Measurements from ENCODE around the gene CYB561D2. TPM values are rescaled to one million over a fixed set of nuclear protein-coding genes. Genes with fewer than 3 reads are reported as not detected.

CYB561D2 gene
- total and polyA plus RNA-seq, 3 donors from 2014 or later: 16.0 to 21.1 (median 18.9) TPM

DNA sequence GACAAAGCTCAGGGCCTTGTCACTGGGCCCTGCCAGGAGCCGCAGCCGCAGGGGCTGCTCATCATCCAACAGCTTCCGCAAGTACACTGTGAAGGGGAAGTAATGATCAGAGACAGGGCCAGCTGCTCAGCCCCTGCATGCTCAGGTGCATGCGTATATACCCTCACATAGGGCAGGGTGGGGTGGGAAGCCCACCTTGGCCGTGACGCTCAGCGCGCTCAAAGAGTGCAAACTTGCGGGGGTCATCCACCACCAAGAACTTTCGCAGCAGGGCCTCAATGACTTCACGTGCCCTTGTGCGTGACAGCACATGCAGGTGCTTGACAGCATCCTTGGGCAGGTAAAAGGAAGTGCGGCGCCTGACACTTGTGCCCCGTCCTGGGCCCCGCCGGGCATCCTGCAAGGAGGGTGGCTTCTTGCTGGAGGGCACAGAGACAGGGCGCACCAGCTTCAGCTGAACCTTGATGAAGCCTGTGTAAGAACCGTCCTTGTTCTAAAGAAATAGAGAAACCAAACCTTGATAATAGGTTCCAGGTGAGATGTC is 19.2 kb upstream of the CYB561D2 start:
- DNase-seq: no peak
- WGBS, 2 donors: 94 to 96% methylated on average over 15 to 19 of the region's 19 CpGs
- H3K36me3 ChIP-seq (ENCODE audit: low read depth, missing control alignments): no peaks in the 10 kb centered on the region
- no peaks in the 10 kb centered on the region for H3K9me3 ChIP-seq
- peaks cover 42% of the 10 kb centered on the region for H3K4me1 ChIP-seq
- H3K27me3 ChIP-seq: no peaks in the 10 kb centered on the region
- intact Hi-C loops (cut with DNase I; ENCODE audit: low total_unique reads): no loop called here
- H3K4me3 ChIP-seq: no peak overlapping the region
- TF ChIP-seq, protein P1, sequence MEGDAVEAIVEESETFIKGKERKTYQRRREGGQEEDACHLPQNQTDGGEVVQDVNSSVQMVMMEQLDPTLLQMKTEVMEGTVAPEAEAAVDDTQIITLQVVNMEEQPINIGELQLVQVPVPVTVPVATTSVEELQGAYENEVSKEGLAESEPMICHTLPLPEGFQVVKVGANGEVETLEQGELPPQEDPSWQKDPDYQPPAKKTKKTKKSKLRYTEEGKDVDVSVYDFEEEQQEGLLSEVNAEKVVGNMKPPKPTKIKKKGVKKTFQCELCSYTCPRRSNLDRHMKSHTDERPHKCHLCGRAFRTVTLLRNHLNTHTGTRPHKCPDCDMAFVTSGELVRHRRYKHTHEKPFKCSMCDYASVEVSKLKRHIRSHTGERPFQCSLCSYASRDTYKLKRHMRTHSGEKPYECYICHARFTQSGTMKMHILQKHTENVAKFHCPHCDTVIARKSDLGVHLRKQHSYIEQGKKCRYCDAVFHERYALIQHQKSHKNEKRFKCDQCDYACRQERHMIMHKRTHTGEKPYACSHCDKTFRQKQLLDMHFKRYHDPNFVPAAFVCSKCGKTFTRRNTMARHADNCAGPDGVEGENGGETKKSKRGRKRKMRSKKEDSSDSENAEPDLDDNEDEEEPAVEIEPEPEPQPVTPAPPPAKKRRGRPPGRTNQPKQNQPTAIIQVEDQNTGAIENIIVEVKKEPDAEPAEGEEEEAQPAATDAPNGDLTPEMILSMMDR (IDR thresholded peaks at IDR 0.05): no peak
- no peak for TF ChIP-seq POLR2A (IDR thresholded peaks at IDR 0.05)
- H3K27ac ChIP-seq: no peak overlapping the region

GRCh38 chr3:50333744-50334328 is 16.8 kb upstream of the CYB561D2 start:
- Histone ChIP-seq H3K27ac (peak overlapping the region in 1 of 2 donors; percentile 74), H3K27me3 (no peaks in the 10 kb centered on the region), H3K4me1 (peaks cover 35% of the 10 kb centered on the region), H3K9me3 (no peaks in the 10 kb centered on the region), H3K36me3 (ENCODE audit: low read depth, missing control alignments) (no peaks in the 10 kb centered on the region), H3K4me3 (no peak overlapping the region)
- TF ChIP-seq, protein P1 (IDR thresholded peaks at IDR 0.05): no peak
- no peak for TF ChIP-seq POLR2A (IDR thresholded peaks at IDR 0.05)
- 62 to 73% methylated on average over 12 of the region's 12 CpGs for WGBS, 2 donors
- intact Hi-C loops (cut with DNase I; ENCODE audit: low total_unique reads): no loop called here
- no peak for DNase-seq

GRCh38 chr3:50334339-50335075 is 16.2 kb upstream of the CYB561D2 start:
- no peaks in the 10 kb centered on the region for H3K27me3 ChIP-seq
- no peak for TF ChIP-seq POLR2A (IDR thresholded peaks at IDR 0.05)
- TF ChIP-seq, protein P1 (IDR thresholded peaks at IDR 0.05): no peak
- no peaks in the 10 kb centered on the region for H3K36me3 ChIP-seq (ENCODE audit: low read depth, missing control alignments)
- peak overlapping the region in 1 of 2 donors; percentile 74 for H3K27ac ChIP-seq
- no peak overlapping the region for H3K4me3 ChIP-seq
- no peak for DNase-seq
- H3K9me3 ChIP-seq: no peaks in the 10 kb centered on the region
- WGBS, 2 donors: 72% methylated on average over 5 of the region's 5 CpGs
- peaks cover 35% of the 10 kb centered on the region for H3K4me1 ChIP-seq
- intact Hi-C loops (cut with DNase I; ENCODE audit: low total_unique reads): no loop called here

DNA sequence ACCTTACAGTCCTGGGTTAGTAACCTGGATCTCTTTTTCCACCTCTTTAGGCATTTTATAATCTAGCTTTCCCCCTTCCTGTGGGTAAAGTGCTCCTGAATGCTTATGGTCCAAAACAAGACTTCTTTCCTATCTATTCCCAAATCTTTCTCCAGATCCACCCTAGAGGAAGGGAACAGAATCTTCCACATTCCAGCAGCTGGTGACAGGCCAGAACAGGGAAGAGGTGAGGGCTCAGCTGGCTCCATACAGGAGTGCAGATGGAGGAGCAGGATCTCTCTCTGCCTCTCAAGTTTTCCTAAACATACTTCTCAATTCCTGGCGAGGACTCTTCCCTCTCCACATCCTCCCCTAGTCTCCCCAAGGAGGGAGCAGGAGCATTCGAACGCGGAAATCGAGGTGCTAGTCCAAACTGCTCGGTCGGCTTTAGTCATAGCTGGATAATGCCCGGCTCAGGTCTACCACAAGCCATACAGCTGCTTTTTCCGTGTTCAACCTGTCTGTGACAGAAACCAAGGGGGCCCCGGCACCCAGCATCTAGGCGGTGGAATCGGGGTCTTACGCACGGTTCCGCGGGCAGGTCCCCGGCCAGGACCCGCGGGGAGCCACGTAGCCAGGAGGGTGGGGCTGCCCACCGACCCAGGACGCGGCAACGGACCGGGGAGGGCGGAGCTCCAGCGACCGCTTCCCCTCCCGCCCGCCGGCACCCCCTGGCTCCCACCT is 14.0 kb upstream of the CYB561D2 start:
- Histone ChIP-seq H3K27ac (peak overlapping the region; percentile 87 to 97), H3K36me3 (ENCODE audit: low read depth, missing control alignments) (no peaks in the 10 kb centered on the region), H3K9me3 (no peaks in the 10 kb centered on the region), H3K4me1 (peaks cover 41% of the 10 kb centered on the region), H3K27me3 (no peaks in the 10 kb centered on the region), H3K4me3 (peak overlapping the region; percentile 74 to 91)
- DNase-seq: no peak
- TF ChIP-seq POLR2A (IDR thresholded peaks at IDR 0.05): no peak
- TF ChIP-seq, protein P1 (IDR thresholded peaks at IDR 0.05): no peak
- WGBS, 2 donors: 2 to 3% methylated on average over 8 to 15 of the region's 31 CpGs
- intact Hi-C loops (cut with DNase I; ENCODE audit: low total_unique reads): no loop called here

Measured in testis (tissue), 3 donors.